Endothelial cell (in vitro differentiated cells): ENCODE measurements around the gene SPTB. TPM values are rescaled to one million over a fixed set of nuclear protein-coding genes. Genes with fewer than 3 reads are reported as not detected.

ENCODE experiments used
- DNase-seq: peaks from one replicate; pipeline ENCODE4 v3.0.0; 2021; ENCODE audit warnings: low spot score
- H3K27ac Mint-ChIP-seq: one replicate; pipeline ENCODE4 v1.8.0; 2021; ENCODE audit warnings: mixed read lengths, inconsistent platforms; ENCODE audit not compliant: unreplicated experiment
- H3K27me3 Mint-ChIP-seq: one replicate; pipeline ENCODE4 v1.8.0; 2021; ENCODE audit warnings: mild to moderate bottlenecking, moderate library complexity, mixed read lengths, inconsistent platforms; ENCODE audit not compliant: unreplicated experiment
- H3K36me3 Mint-ChIP-seq: one replicate; pipeline ENCODE4 v1.8.0; 2021; ENCODE audit warnings: mild to moderate bottlenecking, low read depth, mixed read lengths, inconsistent platforms; ENCODE audit not compliant: unreplicated experiment
- H3K4me1 Mint-ChIP-seq: one replicate; pipeline ENCODE4 v1.8.0; 2021; ENCODE audit warnings: mild to moderate bottlenecking, mixed read lengths, inconsistent platforms; ENCODE audit not compliant: unreplicated experiment
- H3K4me3 Mint-ChIP-seq: one replicate; pipeline ENCODE4 v1.8.0; 2021; ENCODE audit warnings: mild to moderate bottlenecking, mixed read lengths, inconsistent platforms; ENCODE audit not compliant: unreplicated experiment
- H3K9me3 Mint-ChIP-seq: one replicate; pipeline ENCODE4 v1.8.0; 2021; ENCODE audit warnings: mixed read lengths, inconsistent platforms; ENCODE audit not compliant: unreplicated experiment
- CTCF ChIP-seq: fragments of 200-600 bp; sonication (generic); IDR thresholded peaks from one replicate; pipeline ENCODE4 v1.5.0; 2021; ENCODE audit warnings: antibody characterized with exemption; ENCODE audit not compliant: unreplicated experiment
- total RNA-seq: library from RNA; stranded (reverse); fragmentation: NEBNext Ultra II Directional; extraction: Animal tissue kit (Norgen Biotek cat#: 25700); gene quantifications from one replicate; pipeline ENCODE4 v1.2.1, GENCODE V29; 2021; ENCODE audit not compliant: unreplicated experiment

SPTB gene
- total RNA-seq, 1 donor from 2014 or later = 0.08 TPM

- DNase-seq = no peak
- H3K36me3 Mint-ChIP-seq = peaks cover 20% of the 10 kb centered on the region
- H3K9me3 Mint-ChIP-seq = no peaks in the 10 kb centered on the region
- no peak for TF ChIP-seq CTCF
- H3K27ac Mint-ChIP-seq = no peak overlapping the region
- H3K4me3 Mint-ChIP-seq = no peak overlapping the region
- peaks cover 10% of the 10 kb centered on the region for H3K4me1 Mint-ChIP-seq
- peaks cover 3% of the 10 kb centered on the region for H3K27me3 Mint-ChIP-seq
Measured at GRCh38 chr14:64736271-64737169, 143.2 kb downstream of the SPTB start.

- Mint-ChIP-seq H3K27ac (no peak overlapping the region), H3K9me3 (no peaks in the 10 kb centered on the region), H3K36me3 (peaks cover 8% of the 10 kb centered on the region), H3K27me3 (peaks cover 4% of the 10 kb centered on the region), H3K4me3 (no peak overlapping the region), H3K4me1 (peaks cover 10% of the 10 kb centered on the region)
- DNase-seq = no peak
- TF ChIP-seq CTCF = no peak
Measured at GRCh38 chr14:64734990-64735389, 144.7 kb downstream of the SPTB start.

GRCh38 chr14:64733899-64734298 is 145.8 kb downstream of the SPTB start:
- H3K27ac Mint-ChIP-seq = no peak overlapping the region

GRCh38 chr14:64733321-64733720 is 146.4 kb downstream of the SPTB start:
- no peak for TF ChIP-seq CTCF
- DNase-seq = no peak
- Mint-ChIP-seq H3K4me1 (peaks cover 10% of the 10 kb centered on the region), H3K4me3 (no peak overlapping the region), H3K9me3 (no peaks in the 10 kb centered on the region), H3K27me3 (peaks cover 8% of the 10 kb centered on the region), H3K36me3 (peaks cover 13% of the 10 kb centered on the region), H3K27ac (no peak overlapping the region)

More at GRCh38 chr14:64733899-64734298, 145.8 kb downstream of the SPTB start:
- peaks cover 9% of the 10 kb centered on the region for H3K36me3 Mint-ChIP-seq
- no peak overlapping the region for H3K4me3 Mint-ChIP-seq
- peaks cover 10% of the 10 kb centered on the region for H3K4me1 Mint-ChIP-seq
- no peak for TF ChIP-seq CTCF
- DNase-seq = no peak
- no peaks in the 10 kb centered on the region for H3K9me3 Mint-ChIP-seq
- peaks cover 6% of the 10 kb centered on the region for H3K27me3 Mint-ChIP-seq

GRCh38 chr14:64732536-64733120 is 147.1 kb downstream of the SPTB start:
- peaks cover 10% of the 10 kb centered on the region for H3K4me1 Mint-ChIP-seq

More at GRCh38 chr14:64732536-64733120, 147.1 kb downstream of the SPTB start:
- peaks cover 12% of the 10 kb centered on the region for H3K27me3 Mint-ChIP-seq
- H3K36me3 Mint-ChIP-seq = peaks cover 13% of the 10 kb centered on the region
- H3K4me3 Mint-ChIP-seq = no peak overlapping the region
- H3K27ac Mint-ChIP-seq = no peak overlapping the region
- no peaks in the 10 kb centered on the region for H3K9me3 Mint-ChIP-seq
- DNase-seq = no peak
- no peak for TF ChIP-seq CTCF
